ENCODE results near the gene SMOC1. TPM values are rescaled to one million over a fixed set of nuclear protein-coding genes. Genes with fewer than 3 reads are reported as not detected.

The SMOC1 gene
- total RNA-seq, 3 donors from 2014 or later, result 2.9 to 32.6 (median 5.7) TPM

GRCh38 chr14:69997849-69998248 is 118.6 kb downstream of the SMOC1 start:
- Histone ChIP-seq H3K4me3 (no peak overlapping the region), H3K27me3 (no peaks in the 10 kb centered on the region), H3K27ac (peak overlapping the region in 1 of 2 donors; percentile 66), H3K9me3 (no peaks in the 10 kb centered on the region), H3K4me1 (peaks cover 0 to 7% of the 10 kb centered on the region in 2 donors), H3K36me3 (no peaks in the 10 kb centered on the region)
- TF ChIP-seq POLR2AphosphoS5 (IDR thresholded peaks at IDR 0.05) (peak in 1 of 3 donors; percentile 59), CTCF (IDR thresholded peaks at IDR 0.05) (no peak), POLR2A (IDR thresholded peaks at IDR 0.05) (no peak)
- DNase-seq (ENCODE audit: low spot score in 2 of 2), result peak in 1 of 2 donors; percentile 75
- intact Hi-C loops (cut with DNase I; ENCODE audit: low total_unique reads), result no loop called here

GRCh38 chr14:69999261-69999674 is 120.1 kb downstream of the SMOC1 start:
- peak overlapping the region; percentile 50 to 66 for H3K27ac ChIP-seq
- DNase-seq (ENCODE audit: low spot score in 2 of 2), result peak; percentile 49 to 56
- no peaks in the 10 kb centered on the region for H3K9me3 ChIP-seq
- H3K4me1 ChIP-seq, result peaks cover 0 to 7% of the 10 kb centered on the region in 2 donors
- intact Hi-C loops (cut with DNase I; ENCODE audit: low total_unique reads), result no loop called here
- no peak for TF ChIP-seq POLR2A (IDR thresholded peaks at IDR 0.05)
- TF ChIP-seq POLR2AphosphoS5 (IDR thresholded peaks at IDR 0.05), result peak in 1 of 3 donors; percentile 7
- no peaks in the 10 kb centered on the region for H3K27me3 ChIP-seq
- H3K4me3 ChIP-seq, result no peak overlapping the region
- H3K36me3 ChIP-seq, result no peaks in the 10 kb centered on the region

- TF ChIP-seq CTCF (IDR thresholded peaks at IDR 0.05), result no peak
- no peak for TF ChIP-seq POLR2AphosphoS5 (IDR thresholded peaks at IDR 0.05)
- no peak for TF ChIP-seq POLR2A (IDR thresholded peaks at IDR 0.05)
- no peak overlapping the region for H3K27ac ChIP-seq
- intact Hi-C loops (cut with DNase I; ENCODE audit: low total_unique reads), result no loop called here
Measured at GRCh38 chr14:70000601-70001000, 121.4 kb downstream of the SMOC1 start.

GRCh38 chr14:70002589-70003346 is 123.6 kb downstream of the SMOC1 start:
- H3K27ac ChIP-seq, result no peak overlapping the region
- H3K4me1 ChIP-seq, result peaks cover 0 to 7% of the 10 kb centered on the region in 2 donors
- H3K9me3 ChIP-seq, result no peaks in the 10 kb centered on the region
- no peaks in the 10 kb centered on the region for H3K27me3 ChIP-seq
- no peak overlapping the region for H3K4me3 ChIP-seq
- intact Hi-C loops (cut with DNase I; ENCODE audit: low total_unique reads), result no loop called here
- TF ChIP-seq CTCF (IDR thresholded peaks at IDR 0.05) (no peak), POLR2A (IDR thresholded peaks at IDR 0.05) (no peak), POLR2AphosphoS5 (IDR thresholded peaks at IDR 0.05) (no peak)
- DNase-seq (ENCODE audit: low spot score in 2 of 2), result no peak
- no peaks in the 10 kb centered on the region for H3K36me3 ChIP-seq

More at GRCh38 chr14:70000601-70001000, 121.4 kb downstream of the SMOC1 start:
- no peaks in the 10 kb centered on the region for H3K9me3 ChIP-seq
- peaks cover 0 to 7% of the 10 kb centered on the region in 2 donors for H3K4me1 ChIP-seq
- DNase-seq (ENCODE audit: low spot score in 2 of 2), result no peak
- H3K27me3 ChIP-seq, result no peaks in the 10 kb centered on the region
- H3K4me3 ChIP-seq, result no peak overlapping the region
- H3K36me3 ChIP-seq, result no peaks in the 10 kb centered on the region

GRCh38 chr14:70004791-70005190 is 125.6 kb downstream of the SMOC1 start:
- DNase-seq (ENCODE audit: low spot score in 2 of 2), result no peak
- Histone ChIP-seq H3K27me3 (no peaks in the 10 kb centered on the region), H3K9me3 (no peaks in the 10 kb centered on the region), H3K36me3 (no peaks in the 10 kb centered on the region), H3K4me1 (no peaks in the 10 kb centered on the region), H3K4me3 (no peak overlapping the region), H3K27ac (no peak overlapping the region)
- intact Hi-C loops (cut with DNase I; ENCODE audit: low total_unique reads), result no loop called here
- no peak for TF ChIP-seq CTCF (IDR thresholded peaks at IDR 0.05)
- TF ChIP-seq POLR2AphosphoS5 (IDR thresholded peaks at IDR 0.05), result no peak
- no peak for TF ChIP-seq POLR2A (IDR thresholded peaks at IDR 0.05)
